Activated naive CD8-positive, alpha-beta T cell treated with anti-CD3 and anti-CD28 coated beads, Interleukin-2, amount 10 ng/mL, durations not matched to agents 7 days and 5 days (primary cell): ENCODE measurements around the gene NUTF2. TPM values are rescaled to one million over a fixed set of nuclear protein-coding genes. Genes with fewer than 3 reads are reported as not detected.

Experiments used
- ATAC-seq: fragments of 150-1000 bp; cut with Tn5 transposase; one replicate; pipeline ENCODE4 v1.10.0; 2021; ENCODE audit warnings: low read depth, moderate library complexity
- POLR2A ChIA-PET: fragments of 350-600 bp; sonication (Branson Sonifier 250); formaldehyde crosslinking; loops from one replicate; lab custom pipeline; 2021; ENCODE audit warnings: antibody characterized with exemption; lab: Charles Lee
- DNase-seq: peaks from one replicate; pipeline ENCODE4 v3.0.0; 2021
- H3K27ac Mint-ChIP-seq: one replicate; pipeline ENCODE4 v1.8.0; 2022; ENCODE audit warnings: mild to moderate bottlenecking, mixed read lengths
- H3K27me3 Mint-ChIP-seq: one replicate; pipeline ENCODE4 v1.8.0; 2022; ENCODE audit warnings: mild to moderate bottlenecking, moderate library complexity, mixed read lengths
- H3K36me3 Mint-ChIP-seq: one replicate; pipeline ENCODE4 v1.8.0; 2021; ENCODE audit warnings: mild to moderate bottlenecking, mixed read lengths
- H3K4me1 Mint-ChIP-seq: one replicate; pipeline ENCODE4 v1.8.0; 2021; ENCODE audit warnings: mixed read lengths
- H3K4me3 Mint-ChIP-seq: one replicate; pipeline ENCODE4 v1.8.0; 2022; ENCODE audit warnings: mild to moderate bottlenecking, moderate library complexity, mixed read lengths
- H3K9me3 Mint-ChIP-seq: one replicate; pipeline ENCODE4 v1.8.0; 2021; ENCODE audit warnings: mixed read lengths
- total RNA-seq, 2 experiments: library from RNA; stranded (reverse); gene quantifications; one replicate each; pipeline ENCODE4 v1.2.3, GENCODE V29; 2021

NUTF2 gene
- total RNA-seq, 2 experiments from 2014 or later, result 88.4 TPM

- Mint-ChIP-seq H3K36me3 (peaks cover 2% of the 10 kb centered on the region), H3K4me3 (peak overlapping the region; percentile 95), H3K9me3 (no peaks in the 10 kb centered on the region), H3K27me3 (no peaks in the 10 kb centered on the region), H3K4me1 (peaks cover 30% of the 10 kb centered on the region), H3K27ac (peak overlapping the region; percentile 97)
- POLR2A ChIA-PET, result interaction anchor here (0.7 to 3.4 kb wide), 8 partner anchors 9 to 166 kb away, joined by 3 to 16 read pairs (median 4); partner anchors contain the start of gene PSMB10
- DNase-seq (peak; percentile 79), ATAC-seq (peak; percentile 29)
Measured at GRCh38 chr16:67842509-67843342, 4.0 kb upstream of the NUTF2 start.

GRCh38 chr16:67843343-67843765 lies 3.4 kb upstream of the NUTF2 start:
- ATAC-seq, result no peak
- Mint-ChIP-seq H3K36me3 (peaks cover 2% of the 10 kb centered on the region), H3K9me3 (no peaks in the 10 kb centered on the region), H3K4me1 (peaks cover 36% of the 10 kb centered on the region), H3K27ac (peak overlapping the region; percentile 97), H3K4me3 (peak overlapping the region; percentile 95), H3K27me3 (no peaks in the 10 kb centered on the region)
- POLR2A ChIA-PET, result interaction anchor here (0.7 to 3.4 kb wide), 7 partner anchors 10 to 167 kb away, joined by 3 to 16 read pairs (median 5); partner anchors contain the start of gene PSMB10
- no peak for DNase-seq

GRCh38 chr16:67844497-67844896 lies 2.2 kb upstream of the NUTF2 start:
- no peaks in the 10 kb centered on the region for H3K9me3 Mint-ChIP-seq
- POLR2A ChIA-PET, result interaction anchor here (0.6 to 3.4 kb wide), 11 partner anchors 11 to 605 kb away, joined by 3 to 16 read pairs (median 4); partner anchors contain the start of genes ACD, ATP6V0D1, GFOD2 and PSMB10
- peak overlapping the region; percentile 71 for H3K27ac Mint-ChIP-seq
- H3K27me3 Mint-ChIP-seq, result no peaks in the 10 kb centered on the region
- H3K4me3 Mint-ChIP-seq, result peak overlapping the region; percentile 95
- DNase-seq (no peak), ATAC-seq (no peak)
- H3K36me3 Mint-ChIP-seq, result peaks cover 2% of the 10 kb centered on the region
- peaks cover 40% of the 10 kb centered on the region for H3K4me1 Mint-ChIP-seq

- peaks cover 39% of the 10 kb centered on the region for H3K4me1 Mint-ChIP-seq
- H3K36me3 Mint-ChIP-seq, result peaks cover 2% of the 10 kb centered on the region
- ATAC-seq, result no peak
- no peaks in the 10 kb centered on the region for H3K27me3 Mint-ChIP-seq
- peak overlapping the region; percentile 90 for H3K27ac Mint-ChIP-seq
- DNase-seq, result no peak
- peak overlapping the region; percentile 84 for H3K4me3 Mint-ChIP-seq
- H3K9me3 Mint-ChIP-seq, result no peaks in the 10 kb centered on the region
- POLR2A ChIA-PET, result interaction anchor here (0.5 to 3.4 kb wide), 17 partner anchors 10 to 606 kb away, joined by 3 to 21 read pairs (median 4); partner anchors contain the start of genes ACD, ATP6V0D1, CTCF and GFOD2
Measured at GRCh38 chr16:67845291-67846062, 1.3 kb upstream of the NUTF2 start.

- ATAC-seq, result no peak
- Mint-ChIP-seq H3K4me1 (peaks cover 39% of the 10 kb centered on the region), H3K27me3 (no peaks in the 10 kb centered on the region), H3K9me3 (no peaks in the 10 kb centered on the region), H3K4me3 (peak overlapping the region; percentile 84), H3K36me3 (peaks cover 2% of the 10 kb centered on the region), H3K27ac (peak overlapping the region; percentile 90)
- POLR2A ChIA-PET, result interaction anchor here (0.5 to 2.0 kb wide), 8 partner anchors 12 to 356 kb away, joined by 3 to 21 read pairs (median 4); partner anchors contain the start of genes CTCF, PSKH1, PSMB10 and RANBP10
- no peak for DNase-seq
Measured at GRCh38 chr16:67846063-67846319, 742 bp upstream of the NUTF2 start.

GRCh38 chr16:67847064-67847861 lies 530 bp downstream of the NUTF2 start, which contains the start of gene CENPT:
Gene CENPT, minus strand, starts transcription at chr16:67847693. Its CDS starts 13,834 bp downstream, at chr16:67833859.
- H3K4me3 Mint-ChIP-seq, result peak within 1 kb of the TSS; percentile 94
- peak within 1 kb of the TSS; percentile 90 for H3K27ac Mint-ChIP-seq
- POLR2A ChIA-PET, result interaction anchor here (1.4 to 2.0 kb wide), 4 partner anchors 14 to 89 kb away, joined by 4 to 21 read pairs (median 8); partner anchors contain the start of genes EDC4 and PSMB10
- no peaks in the 10 kb centered on the region for H3K9me3 Mint-ChIP-seq
- peak; percentile 43 for ATAC-seq
- DNase-seq, result no peak
- H3K36me3 Mint-ChIP-seq, result peaks cover 2% of the 10 kb centered on the region
- H3K27me3 Mint-ChIP-seq, result no peaks in the 10 kb centered on the region
- peaks cover 35% of the 10 kb centered on the region for H3K4me1 Mint-ChIP-seq

GRCh38 chr16:67848118-67848517 lies 1.4 kb downstream of the NUTF2 start:
- Mint-ChIP-seq H3K36me3 (peaks cover under 1% of the 10 kb centered on the region), H3K27ac (peak overlapping the region; percentile 82), H3K4me1 (peaks cover 34% of the 10 kb centered on the region), H3K4me3 (peak overlapping the region; percentile 94), H3K27me3 (no peaks in the 10 kb centered on the region), H3K9me3 (no peaks in the 10 kb centered on the region)
- ATAC-seq (no peak), DNase-seq (no peak)
- POLR2A ChIA-PET, result interaction anchor here (0.9 to 1.8 kb wide), 3 partner anchors 14 to 87 kb away, joined by 3 to 10 read pairs (median 4); partner anchors contain the start of gene EDC4

- POLR2A ChIA-PET, result no interaction called here
- Mint-ChIP-seq H3K27me3 (no peaks in the 10 kb centered on the region), H3K9me3 (no peaks in the 10 kb centered on the region), H3K27ac (no peak overlapping the region), H3K4me1 (peaks cover 11% of the 10 kb centered on the region), H3K36me3 (peaks cover 3% of the 10 kb centered on the region), H3K4me3 (no peak overlapping the region)
- DNase-seq, result no peak
- no peak for ATAC-seq
Measured at GRCh38 chr16:67853670-67854069, 6.9 kb downstream of the NUTF2 start.

GRCh38 chr16:67855789-67856188 lies 9.1 kb downstream of the NUTF2 start:
- ATAC-seq (no peak), DNase-seq (no peak)
- no peaks in the 10 kb centered on the region for H3K9me3 Mint-ChIP-seq
- H3K27ac Mint-ChIP-seq, result no peak overlapping the region
- no peak overlapping the region for H3K4me3 Mint-ChIP-seq
- no peaks in the 10 kb centered on the region for H3K27me3 Mint-ChIP-seq
- peaks cover 3% of the 10 kb centered on the region for H3K36me3 Mint-ChIP-seq
- H3K4me1 Mint-ChIP-seq, result peaks cover 9% of the 10 kb centered on the region
- POLR2A ChIA-PET, result no interaction called here

GRCh38 chr16:67856927-67857546 lies 10.3 kb downstream of the NUTF2 start:
- peak overlapping the region; percentile 63 for H3K27ac Mint-ChIP-seq
- DNase-seq (no peak), ATAC-seq (no peak)
- POLR2A ChIA-PET, result no interaction called here
- no peaks in the 10 kb centered on the region for H3K27me3 Mint-ChIP-seq
- H3K4me3 Mint-ChIP-seq, result no peak overlapping the region
- no peaks in the 10 kb centered on the region for H3K9me3 Mint-ChIP-seq
- peaks cover 13% of the 10 kb centered on the region for H3K4me1 Mint-ChIP-seq
- peaks cover 3% of the 10 kb centered on the region for H3K36me3 Mint-ChIP-seq

- Mint-ChIP-seq H3K27ac (peak overlapping the region; percentile 63), H3K4me3 (no peak overlapping the region), H3K9me3 (no peaks in the 10 kb centered on the region), H3K4me1 (peaks cover 13% of the 10 kb centered on the region), H3K27me3 (no peaks in the 10 kb centered on the region), H3K36me3 (peaks cover 3% of the 10 kb centered on the region)
- POLR2A ChIA-PET, result no interaction called here
- DNase-seq, result no peak
- ATAC-seq, result no peak
Measured at GRCh38 chr16:67857547-67858233, 11.0 kb downstream of the NUTF2 start.

GRCh38 chr16:67858500-67858899 lies 11.8 kb downstream of the NUTF2 start:
- peaks cover 3% of the 10 kb centered on the region for H3K36me3 Mint-ChIP-seq
- peaks cover 13% of the 10 kb centered on the region for H3K4me1 Mint-ChIP-seq
- no peak for DNase-seq
- H3K27me3 Mint-ChIP-seq, result no peaks in the 10 kb centered on the region
- H3K27ac Mint-ChIP-seq, result peak overlapping the region; percentile 60
- no peak overlapping the region for H3K4me3 Mint-ChIP-seq
- ATAC-seq, result no peak
- POLR2A ChIA-PET, result no interaction called here
- H3K9me3 Mint-ChIP-seq, result no peaks in the 10 kb centered on the region
